Epidermal melanocyte (primary cell): ENCODE data around the gene CALD1.
A peak's percentile ranks its signal among the peaks of the same experiment; 100 is the strongest.

Source experiments
- DNase-seq: peaks from one replicate; pipeline ENCODE4 v3.0.0; 2011; ENCODE audit warnings: low spot score; ENCODE audit not compliant: insufficient read length

The CALD1 gene

DNA sequence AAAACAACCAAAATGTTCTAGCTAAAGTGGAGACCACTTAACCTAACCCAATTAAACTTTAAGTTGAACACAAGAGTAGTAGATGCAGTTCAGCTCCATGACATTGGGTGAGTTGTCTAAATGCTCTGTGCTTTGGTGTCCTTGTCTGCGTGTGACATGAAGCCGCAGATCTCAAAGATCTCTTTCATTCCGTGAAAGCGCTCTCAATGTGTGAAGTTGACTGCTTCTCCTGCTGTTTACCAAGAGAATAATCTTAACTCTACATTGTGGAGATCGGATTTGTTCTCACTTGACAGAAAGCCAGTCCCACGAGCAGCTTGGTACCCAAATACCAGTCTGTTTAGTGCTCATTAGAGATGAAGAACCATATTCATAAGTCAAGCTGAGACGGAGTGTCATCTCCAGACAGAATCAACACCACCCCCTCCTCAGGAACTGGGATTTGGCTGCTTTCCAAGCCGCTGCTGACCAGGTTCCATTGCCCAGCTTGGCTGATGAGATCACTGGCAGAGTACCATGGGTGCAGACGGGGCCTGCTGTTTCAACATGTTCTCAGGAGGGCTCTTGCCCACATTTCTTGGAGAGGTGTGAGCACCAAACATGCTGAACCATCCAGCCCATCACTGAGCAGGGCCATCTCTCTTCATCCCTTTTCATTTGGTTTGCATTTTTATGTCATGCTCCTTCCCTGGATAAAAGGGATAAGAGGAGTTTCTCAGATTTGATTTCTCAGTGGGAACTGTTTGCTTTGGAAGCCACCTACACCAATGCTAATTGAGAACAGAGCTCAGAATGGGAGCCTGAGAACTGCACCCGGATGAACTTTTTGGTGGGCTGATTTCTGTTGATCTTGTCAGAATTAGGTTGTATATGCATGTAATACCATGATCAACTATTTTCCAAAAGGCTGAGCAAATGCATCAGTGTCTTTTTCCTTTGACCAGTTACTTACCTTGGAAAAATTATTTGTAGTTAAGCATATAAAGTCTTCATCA lies 111.1 kb downstream of the CALD1 start:
- no peak for DNase-seq

DNA sequence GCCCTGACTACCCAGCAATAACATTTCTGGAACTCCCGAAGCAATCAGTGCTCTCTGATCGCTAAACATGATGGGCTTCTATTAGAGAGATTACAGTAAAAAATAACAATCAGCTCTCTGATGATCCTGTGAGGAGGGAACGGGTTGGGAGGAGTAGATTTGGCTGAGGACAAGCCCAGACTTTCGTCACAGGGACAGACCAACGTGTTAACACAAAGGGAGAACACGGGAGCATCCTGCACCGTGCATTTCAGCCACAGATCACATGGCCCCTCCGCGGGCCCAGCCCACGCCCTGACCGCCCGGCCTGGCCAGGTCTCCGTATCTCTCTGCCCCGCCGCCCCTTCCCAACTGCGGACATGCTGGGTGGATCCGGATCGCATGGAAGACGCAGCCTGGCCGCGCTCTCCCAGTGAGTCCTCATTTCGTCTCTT lies 111.8 kb downstream of the CALD1 start:
- peak; percentile 56 for DNase-seq

GRCh38 chr7:134891696-134892678 lies 112.6 kb downstream of the CALD1 start:
- DNase-seq, result no peak

DNA sequence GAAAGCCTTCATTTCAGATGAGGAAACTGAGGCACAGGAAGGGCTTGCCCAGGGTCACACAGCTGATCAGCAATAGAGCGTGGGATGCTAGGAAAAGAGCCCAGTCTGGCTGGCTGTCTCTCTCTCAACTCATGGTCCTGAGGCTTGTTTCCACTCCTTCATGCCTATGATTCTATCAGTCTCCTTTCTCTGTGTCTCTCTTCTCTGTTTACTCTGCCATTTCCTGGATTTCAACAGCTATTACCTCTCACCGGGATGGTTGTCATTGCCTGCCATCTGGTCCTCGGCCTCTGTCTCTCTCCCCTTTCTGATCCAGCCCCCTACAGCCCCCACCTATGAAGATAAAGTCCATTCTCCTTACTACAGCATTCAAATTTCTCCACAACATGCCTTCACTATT lies 113.5 kb downstream of the CALD1 start:
- DNase-seq, result no peak

GRCh38 chr7:134893920-134894319 lies 114.5 kb downstream of the CALD1 start:
- DNase-seq, result no peak

DNA sequence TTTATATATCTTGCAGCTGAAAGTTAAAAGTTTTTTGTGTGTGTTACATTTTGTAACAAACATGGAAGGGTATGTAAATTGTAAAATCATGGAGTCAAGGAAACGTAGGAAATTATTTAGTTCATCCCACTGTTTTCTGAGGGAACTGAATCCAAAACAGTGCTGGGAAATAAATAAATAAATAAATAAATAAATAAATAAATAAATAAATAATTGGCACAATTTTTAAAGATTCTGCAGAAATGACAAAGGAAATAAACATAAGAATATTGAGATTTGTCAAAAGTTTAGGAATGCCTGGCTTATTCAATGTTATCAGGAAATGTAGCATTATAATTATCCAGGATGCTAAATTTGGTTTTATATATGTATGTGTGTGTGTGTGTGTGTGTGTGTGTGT lies 115.5 kb downstream of the CALD1 start:
- DNase-seq, result no peak

DNA sequence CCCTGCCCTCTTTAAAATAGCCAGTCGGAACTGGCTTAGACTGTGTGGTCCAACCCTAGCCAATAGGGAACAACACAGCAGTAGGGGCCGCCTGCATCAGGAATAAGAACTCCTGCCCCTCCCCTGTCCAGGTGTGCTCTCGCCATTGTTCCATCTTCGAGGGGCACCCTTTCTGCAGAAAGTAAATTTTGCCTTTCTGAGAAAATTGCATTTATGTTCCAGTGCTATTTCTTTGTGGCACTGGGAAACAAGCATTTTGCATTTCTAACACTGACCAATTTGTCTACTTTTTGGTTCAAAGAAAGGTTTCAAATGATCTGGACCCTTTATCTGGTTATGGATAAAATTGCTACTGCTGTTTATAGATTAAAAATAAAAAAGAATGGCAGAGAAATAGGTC lies 116.6 kb downstream of the CALD1 start:
- DNase-seq, result no peak

- DNase-seq, result no peak
These were observed 118.5 kb downstream of the CALD1 start for GRCh38 chr7:134897936-134898335.

DNA sequence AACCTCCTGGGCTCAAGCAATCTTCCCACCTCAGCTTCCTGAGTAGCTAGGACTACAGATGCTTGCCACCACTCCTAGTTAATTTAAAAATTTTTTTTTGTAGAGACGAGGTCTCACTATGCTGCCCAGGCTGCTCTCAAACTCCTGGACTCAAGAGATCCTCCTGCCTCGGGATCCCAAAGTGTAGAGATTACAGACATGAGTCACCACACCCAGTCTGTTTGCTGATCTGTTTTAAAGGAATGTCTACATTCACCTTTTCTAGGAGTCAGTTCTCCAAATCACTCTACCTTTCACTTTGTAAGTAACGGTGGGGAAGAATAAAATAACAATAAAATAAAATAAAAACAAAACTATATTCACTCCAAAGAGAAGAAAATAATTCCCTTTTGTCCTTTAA lies 120.3 kb downstream of the CALD1 start:
- DNase-seq, result no peak

GRCh38 chr7:134900166-134900982 lies 120.9 kb downstream of the CALD1 start:
- no peak for DNase-seq

DNA sequence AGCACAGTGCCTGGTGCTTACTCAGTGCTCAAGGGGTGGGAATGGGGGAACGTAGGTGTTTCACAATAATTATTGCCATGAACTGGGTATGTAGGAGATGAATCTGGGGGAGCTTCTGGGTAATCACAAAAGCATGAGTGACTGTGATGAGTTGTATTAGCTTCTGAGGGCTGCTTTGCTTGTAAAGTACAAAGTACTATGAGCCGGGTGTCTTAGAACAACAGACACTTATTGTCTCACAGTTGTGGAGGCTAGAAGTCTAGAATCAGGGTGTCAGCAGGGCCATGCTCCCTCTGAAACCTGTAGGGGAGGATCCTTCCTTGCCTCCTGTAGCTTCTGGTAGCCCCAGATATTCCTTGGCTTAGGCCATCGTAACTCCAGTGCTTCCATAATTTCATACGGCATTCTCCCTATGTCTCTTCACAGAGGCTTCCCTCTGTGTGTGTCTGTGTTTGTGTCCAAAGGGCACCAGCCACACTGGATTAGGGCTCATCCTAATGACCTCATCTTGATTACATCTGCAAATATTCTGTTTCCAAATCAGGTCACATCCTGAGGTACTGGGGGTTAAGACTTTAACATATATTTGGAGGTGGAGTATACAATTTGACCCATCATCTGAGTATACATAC lies 122.1 kb downstream of the CALD1 start:
- no peak for DNase-seq

GRCh38 chr7:134902058-134902457 lies 122.6 kb downstream of the CALD1 start:
- DNase-seq, result no peak

- DNase-seq, result no peak
These were observed 123.8 kb downstream of the CALD1 start for GRCh38 chr7:134903073-134903790.

DNA sequence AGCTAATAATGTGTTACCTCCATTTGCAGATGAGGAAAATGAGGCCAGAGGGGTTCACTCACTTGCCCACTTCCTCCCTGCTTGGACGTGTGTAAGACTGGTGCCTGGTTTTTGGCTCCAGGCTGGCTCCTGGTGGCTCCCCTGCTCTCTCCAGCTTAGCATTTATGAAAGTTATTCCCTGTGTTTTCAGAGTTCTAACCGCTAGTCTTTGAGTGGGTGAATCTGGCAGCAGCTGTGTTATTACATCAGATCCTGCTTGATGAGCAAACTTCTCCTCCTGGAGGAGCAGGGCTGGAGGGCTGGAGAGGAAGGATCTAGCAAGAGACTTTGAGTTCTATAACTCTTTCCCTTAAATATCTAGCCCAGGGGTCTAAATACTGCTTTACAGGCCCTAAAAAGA lies 125.9 kb downstream of the CALD1 start:
- DNase-seq, result no peak

DNA sequence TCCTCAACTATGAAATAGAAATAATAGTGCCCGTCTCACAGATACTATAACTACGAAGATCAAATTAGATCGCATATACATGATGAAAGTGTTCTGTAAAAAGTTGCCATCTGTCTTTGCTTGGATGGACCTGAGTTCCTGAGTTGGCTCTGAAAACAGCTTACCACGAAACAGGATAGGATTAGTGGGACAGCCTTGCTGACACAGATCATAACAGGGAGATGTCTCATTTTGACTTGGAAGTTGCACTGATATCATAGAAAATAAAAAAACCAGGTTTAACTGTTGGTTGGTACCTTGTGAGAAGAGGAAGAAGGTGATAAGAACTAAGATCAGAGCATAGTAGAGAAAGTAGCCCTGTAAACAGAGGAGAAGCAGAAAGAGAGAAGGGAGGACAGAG lies 127.6 kb downstream of the CALD1 start:
- DNase-seq, result no peak

- no peak for DNase-seq
These were observed 128.2 kb downstream of the CALD1 start for GRCh38 chr7:134907639-134908038.

- DNase-seq, result no peak
These were observed 128.9 kb downstream of the CALD1 start for GRCh38 chr7:134908289-134908688.

DNA sequence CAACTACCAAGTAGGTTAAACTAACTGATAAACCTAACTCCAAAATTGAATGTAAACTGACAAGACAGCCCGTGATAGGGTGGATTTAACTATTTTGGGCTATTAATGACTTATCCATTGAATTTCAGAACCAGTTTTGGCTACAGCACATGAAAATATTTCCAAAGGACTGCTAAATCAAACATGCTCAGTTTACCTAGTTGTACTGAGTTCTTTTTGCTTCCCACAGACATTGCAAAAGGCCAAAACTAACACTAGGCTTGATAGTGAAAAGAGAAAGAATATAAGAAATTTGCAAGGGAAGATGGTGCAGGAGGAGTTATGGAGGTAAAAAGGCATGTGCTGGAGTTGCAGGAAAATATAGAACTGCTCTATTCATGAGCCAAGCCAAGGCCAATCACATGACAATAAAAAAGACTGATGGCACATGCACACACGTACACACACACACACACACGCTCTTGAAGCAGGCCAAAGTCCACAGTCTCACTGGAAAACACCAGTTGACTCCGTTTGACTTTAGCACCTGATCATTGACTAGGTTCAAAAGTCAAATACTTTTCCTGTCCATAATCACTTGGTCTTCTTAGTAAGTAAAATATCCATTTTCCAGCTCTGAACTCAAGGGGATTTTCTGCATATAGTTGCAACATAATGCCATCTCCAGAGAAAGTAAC lies 130.9 kb downstream of the CALD1 start:
- no peak for DNase-seq

GRCh38 chr7:134910968-134911367 lies 131.5 kb downstream of the CALD1 start:
- no peak for DNase-seq
